GM08714 (cell line): ENCODE results near the gene GRM3.

Source experiments
- H3K4me3 ChIP-seq: fragments of 200-500 bp; sonication (Bioruptor generic); 2 replicates; pipeline ENCODE4 v1.5.1; 2014; ENCODE audit warnings: mild to moderate bottlenecking, low read length, inconsistent platforms
- ZNF274 ChIP-seq: IDR thresholded peaks from 2 replicates; pipeline ENCODE4 v1.6.1; 2012; ENCODE audit warnings: mild to moderate bottlenecking, low read depth, low read length

Gene GRM3

DNA sequence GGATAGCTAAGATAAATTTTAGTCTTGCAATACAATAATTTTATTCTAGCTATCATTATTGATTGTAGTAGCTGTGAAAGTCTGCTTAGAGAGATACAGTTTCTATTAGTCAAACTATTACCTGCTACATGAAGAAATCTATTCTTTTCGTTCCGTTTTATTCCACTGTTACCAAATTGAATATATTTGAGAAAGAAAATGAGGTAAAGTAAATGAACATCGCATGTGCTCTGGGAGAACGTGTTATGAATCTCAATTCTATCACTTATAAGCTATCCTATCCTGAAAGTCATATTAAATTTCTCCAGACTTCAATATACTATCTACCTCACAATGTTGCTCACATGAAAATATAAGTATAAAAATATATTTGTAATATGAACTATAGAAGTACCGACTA, 21.3 kb downstream of the GRM3 start:
- no peak for TF ChIP-seq ZNF274
- no peak overlapping the region for H3K4me3 ChIP-seq

DNA sequence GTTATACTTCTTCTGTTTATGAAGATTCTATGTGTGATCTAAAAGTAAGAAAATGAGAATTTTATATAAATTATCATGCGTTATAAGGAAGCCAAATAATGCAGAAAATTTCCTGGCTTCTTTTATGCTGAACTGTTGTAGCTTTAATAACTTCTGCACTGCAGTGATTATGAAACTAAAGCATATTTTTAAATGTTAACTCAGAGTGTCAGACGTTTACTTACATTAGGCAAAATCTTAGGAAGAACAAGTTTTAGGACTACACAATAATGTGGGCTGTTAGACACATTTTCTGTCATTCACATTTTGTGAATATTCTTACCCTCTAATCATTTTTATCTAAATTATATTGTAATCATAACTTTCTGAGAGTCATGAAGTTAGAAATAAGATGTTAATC, 22.0 kb downstream of the GRM3 start:
- TF ChIP-seq ZNF274 = no peak
- H3K4me3 ChIP-seq = no peak overlapping the region

- no peak overlapping the region for H3K4me3 ChIP-seq
- TF ChIP-seq ZNF274 = no peak
Observed at GRCh38 chr7:86667732-86668131, 24.0 kb downstream of the GRM3 start.

- no peak overlapping the region for H3K4me3 ChIP-seq
- no peak for TF ChIP-seq ZNF274
Observed at GRCh38 chr7:86668315-86668714, 24.6 kb downstream of the GRM3 start.

DNA sequence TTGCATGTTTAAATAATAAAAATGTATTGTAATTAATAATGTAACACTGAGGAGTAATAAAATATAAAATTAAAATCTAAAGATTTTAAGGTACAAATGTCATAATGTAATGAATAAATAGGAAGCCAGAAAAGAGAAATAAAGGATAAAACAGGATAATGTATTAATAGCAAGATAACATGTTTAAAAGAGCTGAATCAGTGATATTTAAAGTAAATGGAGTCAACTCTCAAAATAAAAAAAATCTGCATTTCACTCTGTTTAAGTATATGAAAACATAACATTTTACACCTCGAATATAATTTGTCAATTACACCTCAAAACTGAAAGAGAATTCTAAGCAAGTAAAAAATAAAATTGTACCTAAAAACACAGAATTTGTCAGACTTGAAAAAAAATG, 44.1 kb downstream of the GRM3 start:
- H3K4me3 ChIP-seq = no peak overlapping the region
- TF ChIP-seq ZNF274 = no peak

GRCh38 chr7:86689363-86689762, 45.7 kb downstream of the GRM3 start:
- no peak overlapping the region for H3K4me3 ChIP-seq
- TF ChIP-seq ZNF274 = no peak

GRCh38 chr7:86692755-86693154, 49.0 kb downstream of the GRM3 start:
- H3K4me3 ChIP-seq = no peak overlapping the region
- no peak for TF ChIP-seq ZNF274

DNA sequence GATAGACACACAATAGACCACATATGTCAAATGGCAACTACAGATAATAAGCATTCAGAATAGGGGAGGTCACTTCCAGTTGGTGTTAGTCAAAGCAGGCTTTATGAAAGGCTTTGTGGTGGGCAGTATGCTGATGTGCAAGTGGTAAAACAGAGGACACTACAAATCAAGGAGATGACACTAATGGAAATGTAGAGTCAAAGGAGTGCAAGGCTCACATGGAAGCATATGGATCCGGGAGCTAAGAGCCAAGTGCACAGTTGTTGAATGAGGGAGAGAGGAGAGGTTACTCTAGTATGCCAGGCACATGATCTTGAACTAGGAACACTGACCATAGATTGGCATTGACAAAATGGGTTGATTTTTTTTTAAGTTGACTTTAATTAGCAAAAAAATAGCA, 62.7 kb downstream of the GRM3 start:
- no peak for TF ChIP-seq ZNF274
- H3K4me3 ChIP-seq = no peak overlapping the region

DNA sequence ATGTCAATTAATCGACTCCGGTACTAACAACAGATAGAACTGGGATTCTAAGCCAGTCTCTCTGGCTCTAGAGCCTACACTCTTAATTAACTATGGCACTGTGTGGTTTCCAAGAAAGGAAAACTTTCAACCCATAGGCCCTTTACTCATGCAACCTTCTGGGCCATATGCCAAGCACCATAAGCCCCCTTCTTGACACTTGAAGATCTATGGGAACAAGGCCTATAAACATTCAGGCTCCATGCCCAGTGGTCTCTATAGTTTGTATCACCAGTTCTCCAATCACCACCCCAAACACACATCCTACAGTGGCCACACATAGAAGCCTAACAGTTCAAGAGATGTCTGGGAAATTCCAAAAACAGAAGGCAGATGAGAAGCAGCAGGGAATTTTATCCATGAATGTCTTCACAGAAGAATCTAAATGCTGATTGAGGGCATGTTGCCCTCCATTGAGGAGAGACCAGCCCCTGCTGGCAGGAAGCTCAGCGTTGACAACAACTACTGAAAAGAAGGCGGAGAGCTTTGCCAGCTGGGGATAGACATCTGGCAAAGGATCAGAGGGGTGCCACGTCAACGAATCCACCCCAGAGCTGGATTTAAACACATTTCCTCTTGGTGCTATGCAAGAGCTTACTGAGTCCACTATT, 64.4 kb downstream of the GRM3 start:
- no peak for TF ChIP-seq ZNF274
- no peak overlapping the region for H3K4me3 ChIP-seq

DNA sequence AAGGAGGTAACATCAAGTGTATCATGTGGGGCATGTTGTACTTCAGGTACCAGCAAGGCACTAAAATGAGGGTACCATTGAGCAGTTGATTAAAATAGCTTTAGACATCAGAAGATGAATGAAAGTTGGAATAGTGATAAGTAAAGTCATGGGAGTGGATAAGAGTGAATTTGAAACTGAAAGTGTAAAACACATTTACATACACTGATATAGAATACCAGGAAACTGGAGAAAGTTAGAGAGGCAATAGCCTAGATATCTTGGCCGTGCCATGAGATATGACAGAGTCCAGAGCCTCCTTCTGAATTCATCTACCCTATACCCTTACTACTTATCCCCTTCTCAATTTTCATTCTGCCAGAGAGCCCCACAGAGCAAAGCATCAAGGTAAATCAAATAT, 76.6 kb downstream of the GRM3 start:
- TF ChIP-seq ZNF274 = no peak
- no peak overlapping the region for H3K4me3 ChIP-seq

DNA sequence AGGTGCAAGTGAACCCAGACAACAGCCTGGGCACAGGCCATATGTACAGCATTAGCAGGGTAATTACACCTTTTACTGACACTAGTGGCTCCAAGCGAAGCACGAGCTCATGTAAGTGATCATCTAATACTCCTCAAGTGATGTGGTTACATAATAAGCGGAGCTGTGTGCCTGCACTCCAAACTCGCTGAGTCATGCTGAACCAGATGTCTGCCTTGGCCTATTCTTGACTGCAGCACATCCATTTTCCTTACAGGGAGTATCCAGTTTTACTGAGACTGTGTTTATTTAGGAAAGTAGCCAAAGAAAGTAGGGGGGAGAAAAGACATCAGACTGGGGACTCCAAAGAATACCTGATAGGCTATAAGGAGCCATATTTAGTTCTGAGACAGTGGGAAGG, 90.1 kb downstream of the GRM3 start:
- TF ChIP-seq ZNF274 = no peak
- no peak overlapping the region for H3K4me3 ChIP-seq

DNA sequence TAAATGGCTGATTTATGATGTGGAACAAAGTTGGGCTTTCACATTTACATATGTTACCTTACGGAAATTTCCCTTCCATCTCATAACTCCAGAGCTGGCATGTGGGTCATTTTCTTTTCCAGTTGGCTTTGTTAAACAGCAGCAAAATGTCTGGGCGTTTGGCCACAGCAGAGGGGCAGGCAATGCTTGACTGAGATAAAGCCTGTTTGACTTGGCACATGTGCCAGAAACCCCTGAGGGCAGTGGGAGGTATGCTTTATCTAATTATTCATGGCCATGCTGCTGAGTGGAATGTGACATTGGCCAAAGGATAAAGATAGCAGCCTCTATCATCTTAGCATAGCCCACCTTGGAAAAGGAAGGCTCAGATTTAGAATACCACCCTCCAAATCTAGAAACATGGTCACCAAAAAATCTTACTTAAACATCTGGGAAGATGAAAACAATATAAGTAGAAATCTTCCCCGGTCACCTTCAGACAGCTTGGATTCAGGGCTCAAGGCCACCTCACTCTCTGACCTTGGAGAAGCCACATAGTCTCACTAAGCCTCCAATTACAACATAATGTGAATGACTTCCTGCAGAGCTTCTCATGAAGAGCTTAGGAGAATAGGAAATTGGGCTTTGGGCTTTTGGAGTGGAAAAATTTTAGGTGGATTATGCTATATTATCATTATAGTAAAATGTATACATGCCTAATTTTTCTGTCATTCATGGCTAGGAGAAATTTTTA, 101.5 kb downstream of the GRM3 start:
- H3K4me3 ChIP-seq = no peak overlapping the region
- TF ChIP-seq ZNF274 = no peak

GRCh38 chr7:86747698-86748097, 104.0 kb downstream of the GRM3 start:
- no peak for TF ChIP-seq ZNF274
- H3K4me3 ChIP-seq = no peak overlapping the region

DNA sequence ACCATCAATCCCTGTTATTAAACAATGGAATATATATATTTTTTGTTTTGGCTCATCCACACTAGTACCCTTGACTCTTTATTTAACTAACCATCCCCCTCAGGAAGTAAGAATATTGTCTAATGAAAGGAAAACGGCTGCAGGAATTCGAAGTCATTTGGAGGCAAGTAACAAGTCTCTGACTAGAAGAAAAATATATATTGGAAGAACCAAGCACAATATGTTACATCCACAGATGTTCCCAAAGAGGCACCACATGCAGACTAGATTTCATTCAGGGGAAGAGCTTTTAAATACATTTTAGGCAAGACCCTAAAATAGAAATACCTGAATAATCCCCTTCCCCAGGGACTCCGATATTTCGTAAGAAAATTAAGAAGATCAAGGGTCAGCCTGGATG, 104.5 kb downstream of the GRM3 start:
- no peak for TF ChIP-seq ZNF274
- no peak overlapping the region for H3K4me3 ChIP-seq

- TF ChIP-seq ZNF274 = no peak
Observed at GRCh38 chr7:86748843-86749719, 105.4 kb downstream of the GRM3 start.

More at GRCh38 chr7:86748843-86749719, 105.4 kb downstream of the GRM3 start:
- H3K4me3 ChIP-seq = no peak overlapping the region
